Left ventricle myocardium inferior (tissue), 1 donor: ENCODE data around the gene PAX6. TPM values are rescaled to one million over a fixed set of nuclear protein-coding genes. Genes with fewer than 3 reads are reported as not detected.

Experiments
- DNase-seq: peaks from one replicate; pipeline ENCODE4 v3.0.0-alpha.2; 2020
- H3K27ac ChIP-seq: fragments of 200-600 bp; replicated peaks from 2 replicates; pipeline ENCODE4 v1.8.0; 2021
- H3K27me3 ChIP-seq: fragments of 200-600 bp; 2 replicates; pipeline ENCODE4 v1.8.0; 2021; ENCODE audit warnings: low read depth
- H3K36me3 ChIP-seq: fragments of 200-600 bp; 2 replicates; pipeline ENCODE4 v1.8.0; 2021
- H3K4me1 ChIP-seq: fragments of 200-600 bp; 2 replicates; pipeline ENCODE4 v1.8.0; 2021
- H3K4me3 ChIP-seq: fragments of 200-600 bp; 2 replicates; pipeline ENCODE4 v1.8.0; 2021; ENCODE audit warnings: mild to moderate bottlenecking, moderate library complexity
- H3K9me3 ChIP-seq: fragments of 200-600 bp; replicated peaks from 2 replicates; pipeline ENCODE4 v1.8.0; 2021
- CTCF ChIP-seq: fragments of 200-600 bp; IDR thresholded peaks from 2 replicates; pipeline ENCODE4 v1.8.0; 2021; ENCODE audit warnings: antibody characterized with exemption, mild to moderate bottlenecking, borderline replicate concordance
- intact Hi-C: fragments of 100-400 bp; cut with micrococcal nuclease; formaldehyde crosslinking; loops from one replicate; pipeline ENCODE4 v1.11.0; 2022
- total RNA-seq: library from RNA; stranded (reverse); fragmentation: NEBNext Ultra II Directional; extraction: Animal tissue kit (Norgen Biotek cat#: 25700); gene quantifications from one replicate; pipeline ENCODE4 v1.2.1, GENCODE V29; 2021
- donor health status: DM: no; HTN: yes; CAD: no; lungs with severe emphysema.

PAX6 gene
- total RNA-seq, 1 donor from 2014 or later = not detected

GRCh38 chr11:31764766-31765165, 46.4 kb downstream of the PAX6 start:
- no peak overlapping the region for H3K4me3 ChIP-seq
- H3K4me1 ChIP-seq = no peaks in the 10 kb centered on the region
- H3K9me3 ChIP-seq = no peaks in the 10 kb centered on the region
- no peak for TF ChIP-seq CTCF
- DNase-seq = no peak
- H3K27me3 ChIP-seq = peaks cover 7% of the 10 kb centered on the region
- H3K36me3 ChIP-seq = peaks cover 5% of the 10 kb centered on the region
- intact Hi-C loops = no loop called here
- no peak overlapping the region for H3K27ac ChIP-seq

- intact Hi-C loops = no loop called here
- Histone ChIP-seq H3K9me3 (no peaks in the 10 kb centered on the region), H3K27ac (no peak overlapping the region), H3K4me3 (no peak overlapping the region), H3K4me1 (no peaks in the 10 kb centered on the region), H3K36me3 (peaks cover 5% of the 10 kb centered on the region), H3K27me3 (peaks cover 7% of the 10 kb centered on the region)
- no peak for DNase-seq
- TF ChIP-seq CTCF = no peak
Observed at GRCh38 chr11:31764261-31764660, 46.9 kb downstream of the PAX6 start.

GRCh38 chr11:31763296-31763695, 47.8 kb downstream of the PAX6 start:
- no peak for TF ChIP-seq CTCF
- no peaks in the 10 kb centered on the region for H3K9me3 ChIP-seq
- no peak overlapping the region for H3K4me3 ChIP-seq
- H3K4me1 ChIP-seq = no peaks in the 10 kb centered on the region
- intact Hi-C loops = no loop called here
- no peak overlapping the region for H3K27ac ChIP-seq
- DNase-seq = no peak
- peaks cover 5% of the 10 kb centered on the region for H3K36me3 ChIP-seq
- H3K27me3 ChIP-seq = peaks cover 7% of the 10 kb centered on the region

- Histone ChIP-seq H3K27ac (no peak overlapping the region), H3K4me3 (no peak overlapping the region), H3K27me3 (peaks cover 7% of the 10 kb centered on the region), H3K4me1 (peaks cover 14% of the 10 kb centered on the region), H3K36me3 (peaks cover 5% of the 10 kb centered on the region), H3K9me3 (no peaks in the 10 kb centered on the region)
- no peak for DNase-seq
- TF ChIP-seq CTCF = no peak
- intact Hi-C loops = no loop called here
Observed at GRCh38 chr11:31761636-31762035, 49.5 kb downstream of the PAX6 start.

GRCh38 chr11:31757260-31757835, 53.8 kb downstream of the PAX6 start:
- no peaks in the 10 kb centered on the region for H3K36me3 ChIP-seq
- TF ChIP-seq CTCF = no peak
- H3K9me3 ChIP-seq = no peaks in the 10 kb centered on the region
- H3K27ac ChIP-seq = no peak overlapping the region
- H3K27me3 ChIP-seq = no peaks in the 10 kb centered on the region
- peaks cover 21% of the 10 kb centered on the region for H3K4me1 ChIP-seq
- no peak overlapping the region for H3K4me3 ChIP-seq
- intact Hi-C loops = no loop called here
- no peak for DNase-seq
